Choroid plexus epithelial cell (primary cell): ENCODE measurements around the gene ADGRD2.

Source experiments
- DNase-seq: peaks from one replicate; pipeline ENCODE4 v3.0.0-alpha.2; 2010; ENCODE audit warnings: low read depth
- H3K4me3 ChIP-seq: 2 replicates; pipeline ENCODE4 v1.5.1; 2011; ENCODE audit warnings: low read depth, mild to moderate bottlenecking, control low read depth, low read length, moderate library complexity
- CTCF ChIP-seq: conservative IDR thresholded peaks from 2 replicates; pipeline ENCODE4 v1.5.1; 2011; ENCODE audit warnings: low read depth, mild to moderate bottlenecking, control low read depth, inconsistent platforms, low read length, moderate library complexity

ADGRD2 gene

DNA sequence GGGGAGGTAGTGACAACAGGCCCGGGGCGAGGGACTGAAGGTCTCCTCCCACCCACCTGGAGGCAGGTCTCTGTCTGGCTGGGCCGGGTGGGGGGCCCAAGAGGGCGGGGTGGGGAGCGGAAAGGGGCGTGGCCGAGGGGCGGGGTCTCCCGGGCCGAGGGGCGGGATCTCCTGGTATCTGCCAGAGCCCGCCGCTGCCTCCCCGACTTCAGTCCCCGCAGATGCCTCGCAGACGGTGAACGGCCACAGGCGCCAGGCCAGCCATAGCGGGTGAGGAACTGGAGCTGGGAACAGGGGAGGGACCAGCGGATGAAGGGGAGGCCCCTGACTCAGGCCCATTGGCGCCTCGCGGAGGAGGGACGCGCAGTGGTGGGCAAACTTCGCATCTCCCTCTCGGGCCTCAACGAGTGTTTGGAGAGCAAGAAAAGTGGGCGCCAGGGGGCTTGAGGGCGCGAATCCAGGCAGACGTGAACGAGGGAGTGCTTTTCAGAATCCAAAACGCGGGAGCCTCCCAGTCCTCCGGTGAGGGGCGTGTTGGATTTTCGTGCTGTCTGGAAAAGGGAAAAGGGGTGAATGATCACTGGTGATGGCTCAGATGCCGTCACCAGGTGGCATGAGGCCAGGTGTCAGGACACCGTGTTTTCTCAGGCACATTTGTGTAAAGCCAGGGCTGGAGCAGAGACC is at the start of gene ADGRD2:
Gene ADGRD2, plus strand, starts transcription at position 211 of the 684 bp plus-strand sequence. CDS start 1,216 bp downstream, outside the sequence.
- DNase-seq, result peak; percentile 29

DNA sequence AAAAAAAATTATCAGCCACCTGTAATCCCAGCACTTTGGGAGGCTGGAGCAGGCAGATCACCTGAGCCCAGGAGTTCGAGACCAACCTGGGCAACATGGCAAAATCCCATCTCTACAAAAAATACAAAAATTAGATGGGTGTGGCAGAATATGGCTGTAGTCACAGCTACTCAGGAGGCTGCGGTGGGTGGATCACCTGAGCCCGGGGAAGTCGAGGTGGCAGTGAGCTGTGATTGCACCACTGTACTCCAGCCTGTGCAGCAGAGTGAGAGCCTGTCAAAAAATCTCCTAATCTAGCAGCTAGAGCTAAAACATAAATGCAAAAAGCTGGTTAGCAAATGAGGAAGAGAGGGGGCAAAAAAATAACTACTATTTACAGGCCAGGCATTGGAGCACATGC is 47.0 kb upstream of the ADGRD2 start:
- no peak overlapping the region for H3K4me3 ChIP-seq
- no peak for DNase-seq

More for the DNA sequence above, at the start of gene ADGRD2:
- TF ChIP-seq CTCF, result no peak
- peak within 1 kb of the TSS; percentile 13 for H3K4me3 ChIP-seq

GRCh38 chr9:124409410-124409809 is 40.8 kb upstream of the ADGRD2 start:
- no peak for TF ChIP-seq CTCF
- peak; percentile 45 for DNase-seq
- no peak overlapping the region for H3K4me3 ChIP-seq

More for the DNA sequence above, 47.0 kb upstream of the ADGRD2 start:
- no peak for TF ChIP-seq CTCF

DNA sequence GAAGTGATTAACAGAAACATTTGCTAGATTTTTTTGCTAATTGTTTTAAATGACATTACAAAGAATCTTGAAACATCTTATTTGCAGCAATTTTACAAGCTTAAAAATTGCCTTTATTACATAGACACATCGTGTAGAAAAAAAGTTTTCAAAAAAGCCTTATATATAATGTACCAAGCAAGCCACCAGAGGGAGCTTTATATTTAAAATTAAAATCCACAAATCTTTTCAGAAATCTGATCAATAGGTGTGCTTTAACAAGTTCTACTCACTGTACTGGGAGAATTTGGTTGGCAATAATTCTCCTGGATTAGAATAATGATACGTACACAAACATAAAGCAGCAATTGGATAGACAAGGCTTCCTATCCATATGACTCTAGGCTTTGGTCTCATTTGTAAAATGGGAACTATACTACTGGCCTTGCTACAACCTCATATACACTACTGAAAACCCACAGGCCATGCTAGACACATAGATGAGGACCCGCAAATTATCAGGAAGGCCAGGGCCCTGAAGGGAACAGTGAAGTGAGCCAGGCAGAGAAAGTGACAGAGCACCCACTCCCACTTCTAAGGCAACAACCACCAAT is 39.8 kb upstream of the ADGRD2 start:
- no peak overlapping the region for H3K4me3 ChIP-seq

DNA sequence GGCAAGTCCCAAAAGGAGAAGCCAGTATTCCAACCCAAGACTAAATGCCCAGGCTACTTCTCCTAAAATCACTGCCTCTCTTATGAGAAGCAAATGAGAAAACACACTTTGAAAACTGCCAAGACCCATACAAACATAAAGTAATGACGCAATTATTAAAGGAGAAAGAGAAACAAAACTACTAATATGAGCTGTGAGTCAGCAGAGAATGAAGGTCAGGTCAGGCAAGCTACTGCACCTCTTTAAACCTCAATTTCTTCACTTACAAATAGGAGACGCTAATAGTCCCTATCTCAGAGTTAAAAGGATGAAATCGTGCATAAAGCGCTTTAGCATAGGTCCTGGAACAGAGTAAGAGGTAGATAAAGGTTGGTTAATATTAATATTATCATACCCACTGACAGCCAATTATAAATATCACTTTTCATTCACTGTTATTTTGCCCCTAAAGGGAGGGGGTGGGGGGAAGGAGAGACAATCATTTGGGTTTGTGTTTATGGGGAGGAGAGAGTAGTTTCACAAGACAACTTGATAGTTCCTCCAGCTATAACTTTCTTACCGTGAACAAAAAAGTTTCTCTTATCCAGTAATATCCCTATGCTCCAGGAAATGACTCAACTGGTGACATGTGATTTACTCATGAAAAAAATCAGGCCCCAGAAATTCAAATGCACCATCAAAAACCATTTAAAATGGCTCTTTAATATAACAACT is 38.6 kb upstream of the ADGRD2 start:
- peak; percentile 92 for DNase-seq
- TF ChIP-seq CTCF, result no peak
- H3K4me3 ChIP-seq, result no peak overlapping the region

More for the DNA sequence above, 39.8 kb upstream of the ADGRD2 start:
- TF ChIP-seq CTCF, result no peak
- DNase-seq, result peak; percentile 39

GRCh38 chr9:124412228-124412575 is 38.0 kb upstream of the ADGRD2 start:
- no peak overlapping the region for H3K4me3 ChIP-seq
- DNase-seq, result no peak
- no peak for TF ChIP-seq CTCF
